ENCODE results near the gene POLG. TPM values are rescaled to one million over a fixed set of nuclear protein-coding genes. Genes with fewer than 3 reads are reported as not detected.
"Not testable (repeated sequence)": the region's sequence is repeated elsewhere in the genome, so short reads cannot be mapped to it uniquely, and the experiment has no call there.

Gene POLG
- total RNA-seq, 1 donor from 2014 or later, result 63.7 TPM

DNA sequence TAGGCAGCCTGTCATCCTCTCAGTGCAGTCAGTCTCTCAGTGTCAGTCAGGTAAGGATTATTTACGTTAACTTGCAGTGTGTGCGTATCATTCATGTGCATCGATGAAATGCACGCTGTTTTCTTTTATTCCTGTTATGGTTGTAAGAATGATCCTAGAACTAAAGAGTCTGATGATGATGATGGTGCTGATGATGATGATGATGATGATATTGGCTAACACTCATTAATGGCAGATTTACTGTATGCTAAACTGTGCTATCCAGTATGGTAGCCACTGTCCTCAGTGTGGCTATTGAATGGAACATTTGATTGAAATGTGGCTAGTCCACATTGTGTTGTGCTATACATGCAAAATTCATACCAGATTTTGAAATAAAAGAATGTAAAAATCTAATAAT is 51.4 kb downstream of the POLG start:
- DNase-seq (ENCODE audit: low read depth in 2 of 2), result no peak

DNA sequence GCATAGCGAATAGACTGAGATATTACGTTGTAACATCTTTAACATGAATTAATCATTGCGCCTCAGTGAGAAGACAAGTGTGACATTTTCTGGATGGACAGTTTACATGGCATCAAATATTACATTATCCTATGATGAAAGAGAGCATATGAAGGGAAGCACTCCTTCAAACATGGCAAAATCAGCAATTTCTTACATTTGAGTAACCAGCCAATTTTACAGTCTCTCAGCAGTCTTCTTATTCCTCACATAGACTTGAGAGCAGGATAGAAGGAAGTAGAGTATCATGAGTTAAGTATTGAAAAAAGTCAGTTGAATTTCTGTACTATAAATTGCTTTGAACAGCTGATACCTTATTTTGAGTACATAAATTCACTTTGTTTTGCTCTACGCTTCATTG is 52.0 kb downstream of the POLG start:
- DNase-seq (ENCODE audit: low read depth in 2 of 2), result no peak

DNA sequence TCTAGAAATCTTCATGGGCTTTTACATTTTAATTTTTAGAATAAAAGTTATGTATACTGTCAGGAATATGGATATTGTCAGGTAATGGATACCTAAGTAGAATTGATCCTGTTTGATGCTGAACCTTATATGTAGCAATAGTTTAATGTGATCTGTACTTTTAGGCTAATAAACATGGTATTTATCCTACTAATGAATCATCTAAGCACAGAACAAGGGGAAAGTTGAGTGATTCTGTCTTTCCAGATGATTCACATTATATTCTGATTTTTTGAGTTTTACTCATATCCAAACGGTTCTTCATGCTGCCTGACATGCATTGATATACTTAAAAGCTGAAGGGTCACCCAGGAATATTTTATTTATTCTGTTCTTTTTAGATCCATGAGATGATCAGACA is 56.3 kb downstream of the POLG start:
- no peak for DNase-seq (ENCODE audit: low read depth in 2 of 2)

DNA sequence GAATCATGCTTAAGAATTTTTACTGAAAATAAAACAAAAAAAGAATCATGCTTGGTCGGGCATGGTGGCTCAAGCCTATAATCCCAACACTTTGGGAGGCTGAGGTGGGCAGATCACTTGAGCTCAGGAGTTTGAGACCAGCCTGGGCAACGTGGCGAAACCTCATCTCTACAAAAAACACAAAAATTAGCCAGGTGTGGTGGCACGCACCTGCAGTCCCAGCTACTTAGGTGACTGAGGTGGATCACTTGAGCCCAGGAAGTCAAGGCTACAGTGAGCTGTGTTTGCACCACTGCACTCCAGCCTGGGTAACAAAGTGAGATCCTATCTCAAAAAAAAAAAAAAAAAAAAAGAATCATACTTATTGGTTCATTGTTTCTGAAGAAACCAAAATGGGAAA is 57.3 kb downstream of the POLG start:
- not testable (repeated sequence) for DNase-seq (ENCODE audit: low read depth in 2 of 2)

Other genes with a start within 250 kb of the POLG start
- gene ABHD2, start 246.4 kb downstream of the POLG start, total RNA-seq, result 27.5 and 48.2 TPM in 2 replicates
- not detected in 2 replicates for gene RLBP1, start 113.2 kb downstream of the POLG start, total RNA-seq
- gene FANCI, start 90.8 kb downstream of the POLG start, total RNA-seq, result 9.7 and 19.4 TPM in 2 replicates
- gene RHCG, start 161.8 kb upstream of the POLG start, total RNA-seq, result not detected in 2 replicates
- gene TICRR, start 240.6 kb upstream of the POLG start, total RNA-seq, result 0.40 and 1.5 TPM in 2 replicates